Adrenal gland (tissue), 12 donors: Measurements from ENCODE around the gene ZNHIT2. TPM values are rescaled to one million over a fixed set of nuclear protein-coding genes. Genes with fewer than 3 reads are reported as not detected.
A peak's percentile ranks its signal among the peaks of the same experiment; 100 is the strongest.

Experiments
- DNase-seq, 7 donors: peaks; one replicate each; pipeline ENCODE4 v3.0.0-alpha.2; 2019 to 2020
- H3K27ac ChIP-seq, 5 donors: fragments of 200-600 bp; sonication (generic) in 4 of 5; 1 replicate in 3 of 5; 2 replicates in 2 of 5; pipeline versions ENCODE4 v1.5.1 to v1.8.0; 2016 to 2020; ENCODE audit warnings: mild to moderate bottlenecking in 1 of 5
- H3K27me3 ChIP-seq: fragments of 200-600 bp; 2 replicates; pipeline ENCODE4 v1.8.0; 2021
- H3K36me3 ChIP-seq, 2 donors: fragments of 200-600 bp; replicated peaks in 1 of 2; 1 replicate in 1 of 2; 2 replicates in 1 of 2; pipeline versions ENCODE4 v1.5.1 to v1.8.0; 2018 to 2022
- H3K4me1 ChIP-seq, 2 donors: fragments of 200-600 bp; replicated peaks in 1 of 2; 1 replicate in 1 of 2; 2 replicates in 1 of 2; pipeline versions ENCODE4 v1.5.1 to v1.8.0; 2018 to 2021
- H3K4me3 ChIP-seq, 4 donors: fragments of 200-600 bp; sonication (generic) in 3 of 4; one replicate each; pipeline ENCODE4 v1.5.1; 2016 to 2018
- H3K9me3 ChIP-seq, 3 donors: fragments of 200-600 bp; sonication (generic) in 1 of 3; replicated peaks in 1 of 3; 1 replicate in 2 of 3; 2 replicates in 1 of 3; pipeline versions ENCODE4 v1.5.1 to v1.8.0; 2016 to 2021
- POLR2A ChIP-seq, 2 donors: fragments of 450-650 bp; IDR thresholded peaks; one replicate each; pipeline ENCODE4 v1.6.1; 2017; ENCODE audit warnings: antibody characterized with exemption in 2 of 2, mild to moderate bottlenecking in 2 of 2, moderate library complexity in 1 of 2
- WGBS, 4 donors: extraction: QIAGEN DNeasy Blood & Tissue Kit in 2 of 4; methylation state at CpG; one replicate each; pipeline versions ENCODE4 v1.1.5 to v1.1.7; 2013 to 2017; 5-methylcytosine and 5-hydroxymethylcytosine counted together
- intact Hi-C, 2 donors: fragments of 100-400 bp; cut with DNase I; formaldehyde crosslinking; loops; one replicate each; pipeline versions ENCODE4 v1.14.1 to v1.15.0; 2022 to 2023
- polyA plus RNA-seq, 3 donors: library from polyadenylated mRNA; stranded (reverse); fragments of 200-250 nt in 2 of 3; fragments of 350-450 nt in 1 of 3; fragmentation: Illumina TruSeq in 1 of 3; extraction: RNeasy Lipid Tissue Mini Kit (QIAGEN cat#74804) in 1 of 3; gene quantifications; one replicate each; pipeline ENCODE4 v1.2.3, GENCODE V29; 2013 to 2014
- total RNA-seq, 9 donors: library from RNA; depleted of rRNA in 4 of 9; stranded (reverse); fragments of >200 nt in 4 of 9; fragments of 120-200 nt in 1 of 9; fragmentation: NEBNext Ultra II Directional in 1 of 9; extraction: Animal tissue kit (Norgen Biotek cat#: 25700) in 1 of 9; gene quantifications; one replicate each; pipeline versions ENCODE4 v1.1.0 to v1.2.4, GENCODE V29; 2013 to 2023
- TF ChIP-seq, protein P1 (sequence below), 6 experiments: fragments of 450-650 bp in 4 of 6; fragments of 200-600 bp in 2 of 6; sonication (generic) in 1 of 6; IDR thresholded peaks; 1 replicate in 5 of 6; 2 replicates in 1 of 6; pipeline versions ENCODE4 v1.5.1 to v1.8.0; 2016 to 2021; ENCODE audit warnings: antibody characterized with exemption in 6 of 6, mild to moderate bottlenecking in 2 of 6, moderate library complexity in 1 of 6
- donor health status: healthy with polysubstance abuse.
- donor health status: Bipolar disorder and iron deficiency.
- donor health status: DM: yes; HTN: yes; CAD: no.
- donor health status: DM: no; HTN: no; CAD: no.
- donor health status: DM: no; HTN: no; CAD: no.
- donor health status: DM: yes; HTN: yes; CAD: no.

Gene ZNHIT2
- total and polyA plus RNA-seq, 12 donors: 0.48 to 39.8 (median 20.5) TPM

DNA sequence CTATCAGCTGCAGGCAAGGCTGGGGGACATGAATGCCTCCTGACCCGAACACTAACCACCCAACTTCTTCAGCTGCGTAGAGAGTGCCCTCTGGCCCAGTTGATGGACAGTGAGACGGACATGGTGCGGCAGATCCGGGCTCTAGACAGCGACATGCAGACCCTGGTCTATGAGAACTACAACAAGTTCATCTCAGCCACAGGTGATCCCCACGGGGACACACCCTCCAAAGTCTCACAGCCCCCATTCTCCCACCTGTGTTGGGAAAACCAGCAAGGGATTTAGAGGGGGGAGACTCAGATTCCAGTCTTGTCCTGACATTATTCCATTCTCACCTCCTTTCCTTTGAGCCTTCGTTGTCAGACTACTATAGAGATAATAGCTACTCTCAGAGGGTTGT is 20.6 kb downstream of the ZNHIT2 start:
- intact Hi-C loops: no loop called here
- H3K27ac ChIP-seq: peak overlapping the region; percentile 81 to 95 (median 92)
- no peaks in the 10 kb centered on the region for H3K9me3 ChIP-seq
- peak overlapping the region in 2 of 4 donors; percentile 80 to 84 for H3K4me3 ChIP-seq
- TF ChIP-seq POLR2A (IDR thresholded peaks at IDR 0.05): no peak
- TF ChIP-seq, protein P1, sequence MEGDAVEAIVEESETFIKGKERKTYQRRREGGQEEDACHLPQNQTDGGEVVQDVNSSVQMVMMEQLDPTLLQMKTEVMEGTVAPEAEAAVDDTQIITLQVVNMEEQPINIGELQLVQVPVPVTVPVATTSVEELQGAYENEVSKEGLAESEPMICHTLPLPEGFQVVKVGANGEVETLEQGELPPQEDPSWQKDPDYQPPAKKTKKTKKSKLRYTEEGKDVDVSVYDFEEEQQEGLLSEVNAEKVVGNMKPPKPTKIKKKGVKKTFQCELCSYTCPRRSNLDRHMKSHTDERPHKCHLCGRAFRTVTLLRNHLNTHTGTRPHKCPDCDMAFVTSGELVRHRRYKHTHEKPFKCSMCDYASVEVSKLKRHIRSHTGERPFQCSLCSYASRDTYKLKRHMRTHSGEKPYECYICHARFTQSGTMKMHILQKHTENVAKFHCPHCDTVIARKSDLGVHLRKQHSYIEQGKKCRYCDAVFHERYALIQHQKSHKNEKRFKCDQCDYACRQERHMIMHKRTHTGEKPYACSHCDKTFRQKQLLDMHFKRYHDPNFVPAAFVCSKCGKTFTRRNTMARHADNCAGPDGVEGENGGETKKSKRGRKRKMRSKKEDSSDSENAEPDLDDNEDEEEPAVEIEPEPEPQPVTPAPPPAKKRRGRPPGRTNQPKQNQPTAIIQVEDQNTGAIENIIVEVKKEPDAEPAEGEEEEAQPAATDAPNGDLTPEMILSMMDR (IDR thresholded peaks at IDR 0.05): no peak
- 28 to 53% (median 37%) methylated on average over 2 to 8 of the region's 8 CpGs for WGBS, 4 donors
- H3K27me3 ChIP-seq: no peaks in the 10 kb centered on the region
- H3K4me1 ChIP-seq: peaks cover 9 to 11% of the 10 kb centered on the region in 2 donors
- H3K36me3 ChIP-seq: peaks cover 0 to 13% of the 10 kb centered on the region in 2 donors
- no peak for DNase-seq

DNA sequence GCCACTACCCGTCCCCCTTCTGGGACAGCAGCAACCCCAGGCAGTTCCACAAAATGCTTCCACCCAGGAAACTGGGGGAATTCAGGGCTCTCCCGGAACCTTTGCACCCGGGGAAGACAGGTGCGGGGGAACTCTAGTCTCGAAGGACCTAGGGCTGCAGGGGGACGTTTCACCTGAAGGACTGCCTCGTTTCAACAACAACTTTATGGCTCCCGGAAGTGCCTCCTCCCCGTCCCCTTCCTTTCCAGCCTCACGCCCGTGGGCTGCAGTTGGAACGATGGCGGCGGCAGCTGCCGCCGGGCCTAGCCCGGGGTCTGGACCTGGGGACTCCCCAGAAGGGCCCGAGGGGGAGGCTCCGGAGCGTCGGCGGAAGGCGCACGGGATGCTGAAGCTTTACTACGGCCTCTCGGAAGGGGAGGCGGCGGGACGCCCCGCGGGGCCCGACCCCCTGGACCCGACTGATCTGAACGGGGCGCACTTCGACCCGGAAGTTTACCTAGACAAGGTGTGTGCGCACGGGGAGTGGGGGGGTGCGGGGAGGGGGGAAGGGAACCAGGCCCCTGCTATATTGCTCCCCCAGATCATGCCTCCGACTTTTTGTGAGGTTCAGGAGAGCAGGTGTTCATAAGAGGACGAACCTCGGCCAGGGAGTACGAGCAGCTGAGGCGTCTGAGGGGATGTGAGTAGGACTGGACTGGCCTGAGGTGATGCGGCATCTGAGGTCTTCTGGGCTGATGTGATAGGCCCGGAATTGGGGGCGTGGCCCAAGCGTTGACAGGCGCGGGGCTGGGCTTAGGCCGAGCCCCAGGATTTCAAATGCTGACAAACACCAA is 21.3 kb downstream of the ZNHIT2 start, which contains the start of gene VPS51:
VPS51 (plus strand) TSS at position 241 of the 833 bp plus-strand sequence; CDS start at position 278, 37 bp downstream.
- intact Hi-C loops: no loop called here
- H3K4me3 ChIP-seq: peak within 1 kb of the TSS; percentile 37 to 84 (median 71)
- H3K27ac ChIP-seq: peak within 1 kb of the TSS; percentile 81 to 95 (median 92)
- H3K36me3 ChIP-seq: peaks cover 0 to 13% of the 10 kb centered on the region in 2 donors
- H3K27me3 ChIP-seq: no peaks in the 10 kb centered on the region
- TF ChIP-seq, protein P1 (IDR thresholded peaks at IDR 0.05): peak in 2 of 6 experiments; percentile 4 to 31
- TF ChIP-seq POLR2A (IDR thresholded peaks at IDR 0.05): peak; percentile 65 to 93
- 1 to 3% (median 1%) methylated on average over 16 to 52 of the region's 52 CpGs for WGBS, 4 donors
- DNase-seq: peak; percentile 89 to 98 (median 96)
- H3K9me3 ChIP-seq: no peaks in the 10 kb centered on the region
- peaks cover 9 to 11% of the 10 kb centered on the region in 2 donors for H3K4me1 ChIP-seq

DNA sequence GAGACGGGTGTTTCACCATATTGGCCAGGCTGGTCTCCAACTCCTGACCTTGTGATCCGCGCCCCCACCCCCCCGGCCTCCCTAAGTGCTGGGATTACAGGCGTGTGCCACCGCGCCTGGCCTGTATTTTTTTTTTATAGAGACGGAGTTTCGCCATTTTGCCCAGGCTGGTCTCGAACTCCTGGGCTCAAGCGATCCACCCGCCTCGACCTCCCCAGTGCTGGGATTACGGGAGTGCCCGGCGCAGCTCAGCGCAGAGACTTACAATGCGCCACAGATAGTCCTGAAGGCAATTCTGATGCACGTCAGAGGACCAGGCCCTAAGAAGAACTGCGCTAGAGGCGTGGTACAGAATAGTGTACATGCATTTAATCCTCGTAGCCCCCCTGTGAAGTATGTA is 22.1 kb downstream of the ZNHIT2 start:
- peak overlapping the region in 3 of 5 donors; percentile 92 to 95 (median 94) for H3K27ac ChIP-seq
- no peak for DNase-seq
- no peaks in the 10 kb centered on the region for H3K27me3 ChIP-seq
- intact Hi-C loops: no loop called here
- no peak for TF ChIP-seq POLR2A (IDR thresholded peaks at IDR 0.05)
- TF ChIP-seq, protein P1 (IDR thresholded peaks at IDR 0.05): no peak
- no peaks in the 10 kb centered on the region for H3K9me3 ChIP-seq
- no peak overlapping the region for H3K4me3 ChIP-seq
- 73 to 81% (median 76%) methylated on average over 13 to 22 of the region's 22 CpGs for WGBS, 4 donors
- H3K4me1 ChIP-seq: peaks cover 9 to 11% of the 10 kb centered on the region in 2 donors
- peaks cover 0 to 13% of the 10 kb centered on the region in 2 donors for H3K36me3 ChIP-seq

DNA sequence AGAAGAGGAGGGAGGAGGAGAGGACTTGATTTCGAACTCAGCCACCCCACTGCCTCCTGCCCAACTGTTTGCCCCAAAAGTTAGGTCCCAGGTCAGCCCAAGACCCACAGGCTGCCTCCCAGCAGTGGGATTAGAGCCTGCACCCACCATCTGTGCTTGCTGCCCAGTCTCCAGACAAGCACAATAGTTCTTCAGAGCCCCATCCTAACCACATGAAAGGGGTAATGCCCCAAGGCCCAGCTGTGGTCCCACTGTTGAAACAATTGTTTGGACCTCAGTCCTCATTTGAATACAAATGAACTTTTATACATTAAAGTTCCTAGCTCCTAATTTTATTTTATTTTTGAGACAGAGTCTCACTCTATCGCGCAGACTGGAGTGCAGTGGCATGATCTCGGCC is 26.9 kb downstream of the ZNHIT2 start:
- DNase-seq: no peak
- peaks cover 0 to 41% of the 10 kb centered on the region in 2 donors for H3K36me3 ChIP-seq
- H3K9me3 ChIP-seq: no peaks in the 10 kb centered on the region
- H3K4me1 ChIP-seq: peaks cover 0 to 2% of the 10 kb centered on the region in 2 donors
- no peak overlapping the region for H3K27ac ChIP-seq
- no peaks in the 10 kb centered on the region for H3K27me3 ChIP-seq
- WGBS, 4 donors: 90 to 98% (median 92%) methylated on average over 4 of the region's 4 CpGs
- TF ChIP-seq, protein P1 (IDR thresholded peaks at IDR 0.05): no peak
- TF ChIP-seq POLR2A (IDR thresholded peaks at IDR 0.05): no peak
- no peak overlapping the region for H3K4me3 ChIP-seq
- intact Hi-C loops: no loop called here
